ENCODE data around the gene PRRX2. TPM values are rescaled to one million over a fixed set of nuclear protein-coding genes. Genes with fewer than 3 reads are reported as not detected.
A peak's percentile ranks its signal among the peaks of the same experiment; 100 is the strongest.

The PRRX2 gene
- total and polyA plus RNA-seq, 9 of the 15 experiments (the other 6 are each of a cell fraction or from before 2014, with no cell fraction given), result 0.21 TPM; not detected in 8

- peak; percentile 67 for TF ChIP-seq TEAD4 (IDR thresholded peaks at IDR 0.05; ENCODE audit: low read length)
- TF ChIP-seq TEAD4 (CRISPR knock-in tag; IDR thresholded peaks at IDR 0.05; ENCODE audit: borderline replicate concordance), result no peak
- TF ChIP-seq PML (IDR thresholded peaks at IDR 0.05; ENCODE audit: low read length), result no peak
- TF ChIP-seq POLR3G (IDR thresholded peaks at IDR 0.05; ENCODE audit: extremely low read depth, insufficient read length, insufficient replicate concordance), result no peak
- TF ChIP-seq NFIC (IDR thresholded peaks at IDR 0.05), result 0 out of 2 replicates have a peak, but pooled peaks have one; percentile 19
- TF ChIP-seq RBM34 (IDR thresholded peaks at IDR 0.05; ENCODE audit: borderline replicate concordance, insufficient read depth, low read length), result no peak
- TF ChIP-seq CXXC5 (CRISPR knock-in tag; IDR thresholded peaks at IDR 0.05), result 0 out of 2 replicates have a peak, but pooled peaks have one; percentile 28
- TF ChIP-seq RCOR1 (IDR thresholded peaks at IDR 0.05; ENCODE audit: borderline replicate concordance in 1 of 2, low read depth in 2 of 2, low read length in 2 of 2), result peak in 1 of 2 experiments; percentile 32; a peak in 1 of 4 replicates
- TF ChIP-seq, protein P1, sequence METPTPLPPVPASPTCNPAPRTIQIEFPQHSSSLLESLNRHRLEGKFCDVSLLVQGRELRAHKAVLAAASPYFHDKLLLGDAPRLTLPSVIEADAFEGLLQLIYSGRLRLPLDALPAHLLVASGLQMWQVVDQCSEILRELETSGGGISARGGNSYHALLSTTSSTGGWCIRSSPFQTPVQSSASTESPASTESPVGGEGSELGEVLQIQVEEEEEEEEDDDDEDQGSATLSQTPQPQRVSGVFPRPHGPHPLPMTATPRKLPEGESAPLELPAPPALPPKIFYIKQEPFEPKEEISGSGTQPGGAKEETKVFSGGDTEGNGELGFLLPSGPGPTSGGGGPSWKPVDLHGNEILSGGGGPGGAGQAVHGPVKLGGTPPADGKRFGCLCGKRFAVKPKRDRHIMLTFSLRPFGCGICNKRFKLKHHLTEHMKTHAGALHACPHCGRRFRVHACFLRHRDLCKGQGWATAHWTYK (CRISPR knock-in tag; IDR thresholded peaks at IDR 0.05), result no peak
- TF ChIP-seq NONO (IDR thresholded peaks at IDR 0.05; ENCODE audit: low read depth in 2 of 2, low read length in 1 of 2), result no peak
- peak; percentile 61 for TF ChIP-seq MEIS2 (IDR thresholded peaks at IDR 0.05; ENCODE audit: partially characterized antibody)
- TF ChIP-seq RBM14 (IDR thresholded peaks at IDR 0.05; ENCODE audit: borderline replicate concordance, insufficient read depth, low read depth, low read length), result no peak
- no peak for TF ChIP-seq HDGF (IDR thresholded peaks at IDR 0.05)
- TF ChIP-seq, protein P2, sequence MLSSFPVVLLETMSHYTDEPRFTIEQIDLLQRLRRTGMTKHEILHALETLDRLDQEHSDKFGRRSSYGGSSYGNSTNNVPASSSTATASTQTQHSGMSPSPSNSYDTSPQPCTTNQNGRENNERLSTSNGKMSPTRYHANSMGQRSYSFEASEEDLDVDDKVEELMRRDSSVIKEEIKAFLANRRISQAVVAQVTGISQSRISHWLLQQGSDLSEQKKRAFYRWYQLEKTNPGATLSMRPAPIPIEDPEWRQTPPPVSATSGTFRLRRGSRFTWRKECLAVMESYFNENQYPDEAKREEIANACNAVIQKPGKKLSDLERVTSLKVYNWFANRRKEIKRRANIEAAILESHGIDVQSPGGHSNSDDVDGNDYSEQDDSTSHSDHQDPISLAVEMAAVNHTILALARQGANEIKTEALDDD (IDR thresholded peaks at IDR 0.05), result peak; percentile 99
- no peak for TF ChIP-seq POLR2AphosphoS2 (IDR thresholded peaks at IDR 0.05; ENCODE audit: low read length)
- TF ChIP-seq LEF1 (IDR thresholded peaks at IDR 0.05), result peak; percentile 85; the same call in 1 of the 2 replicates
- no peak for TF ChIP-seq ZNF263 (CRISPR knock-in tag; IDR thresholded peaks at IDR 0.05; ENCODE audit: borderline replicate concordance)
- peak; percentile 10; the same call in 1 of the 2 replicates for TF ChIP-seq EP300 (IDR thresholded peaks at IDR 0.05; ENCODE audit: low read length)
- TF ChIP-seq GTF2B (IDR thresholded peaks at IDR 0.05; ENCODE audit: extremely low read depth, insufficient read length), result no peak
- TF ChIP-seq DPF2 (IDR thresholded peaks at IDR 0.05), result peak; percentile 68
- no peak for TF ChIP-seq SAP30 (IDR thresholded peaks at IDR 0.05; ENCODE audit: borderline replicate concordance, insufficient read depth, low read depth, low read length, poor library complexity, severe bottlenecking)
Observed at GRCh38 chr9:129769669-129770068, 104.2 kb downstream of the PRRX2 start (continued).

Data from K562 (cell line).